Keratinocyte (primary cell): ENCODE measurements around the gene TCP11. TPM values are rescaled to one million over a fixed set of nuclear protein-coding genes. Genes with fewer than 3 reads are reported as not detected.
A peak's percentile ranks its signal among the peaks of the same experiment; 100 is the strongest.

Experiments used
- DNase-seq: peaks from one replicate; pipeline ENCODE4 v3.0.0-alpha.2; 2011; ENCODE audit warnings: low read depth, missing footprints, low spot score
- FAIRE-seq: peaks from 2 replicates; lab custom pipeline; 2011; peaks lifted over from hg19 to GRCh38; lab: Jason Lieb, UNC
- H2AFZ ChIP-seq: 2 replicates; pipeline ENCODE4 v1.6.0; 2012; ENCODE audit warnings: low read length, control low read depth, inconsistent platforms; ENCODE audit not compliant: control insufficient read depth
- H3K27ac ChIP-seq: 2 replicates; pipeline ENCODE4 v1.5.1; 2011; ENCODE audit warnings: low read length; ENCODE audit not compliant: control insufficient read depth, insufficient read depth
- H3K27me3 ChIP-seq: 3 replicates; pipeline ENCODE4 v1.6.0; 2011; ENCODE audit warnings: low read length; ENCODE audit not compliant: control insufficient read depth, insufficient read depth; ENCODE audit errors: extremely low read depth
- H3K36me3 ChIP-seq, 2 experiments: 2 replicates in 1 of 2; 3 replicates in 1 of 2; pipeline ENCODE4 v1.5.1; 2011; ENCODE audit warnings: low read length in 2 of 2, mild to moderate bottlenecking in 1 of 2; ENCODE audit not compliant: control insufficient read depth in 2 of 2, insufficient read depth in 2 of 2; ENCODE audit errors: extremely low read depth in 1 of 2
- H3K4me1 ChIP-seq: 3 replicates; pipeline ENCODE4 v1.5.1; 2011; ENCODE audit warnings: low read length; ENCODE audit not compliant: control insufficient read depth, insufficient read depth; ENCODE audit errors: extremely low read depth
- H3K4me2 ChIP-seq: 3 replicates; pipeline ENCODE4 v1.6.0; 2011; ENCODE audit warnings: low read depth, low read length; ENCODE audit not compliant: control insufficient read depth, insufficient read depth; ENCODE audit errors: extremely low read depth
- H3K4me3 ChIP-seq, 3 experiments: fragments of 200-600 bp in 1 of 3; sonication (generic) in 1 of 3; 2 replicates in 2 of 3; 3 replicates in 1 of 3; pipeline ENCODE4 v1.5.1; 2011 to 2016; ENCODE audit warnings: low read length in 3 of 3, mild to moderate bottlenecking in 3 of 3, control low read depth in 2 of 3, inconsistent platforms in 1 of 3, low read depth in 1 of 3, mixed read lengths in 1 of 3, mixed run types in 1 of 3, moderate library complexity in 1 of 3; ENCODE audit not compliant: control insufficient read depth in 2 of 3, insufficient read depth in 2 of 3; ENCODE audit errors: extremely low read depth in 1 of 3
- H3K79me2 ChIP-seq: 2 replicates; pipeline ENCODE4 v1.6.0; 2012; ENCODE audit warnings: low read length; ENCODE audit not compliant: control insufficient read depth, insufficient read depth
- H3K9ac ChIP-seq: 3 replicates; pipeline ENCODE4 v1.6.0; 2011; ENCODE audit warnings: low read length; ENCODE audit not compliant: control insufficient read depth, insufficient read depth; ENCODE audit errors: extremely low read depth
- H3K9me1 ChIP-seq: 3 replicates; pipeline ENCODE4 v1.6.0; 2011; ENCODE audit warnings: low read length; ENCODE audit not compliant: control insufficient read depth, insufficient read depth; ENCODE audit errors: extremely low read depth
- H3K9me3 ChIP-seq: 2 replicates; pipeline ENCODE4 v1.5.1; 2012; ENCODE audit warnings: low read depth, low read length; ENCODE audit not compliant: control insufficient read depth
- H4K20me1 ChIP-seq: 3 replicates; pipeline ENCODE4 v1.6.0; 2011; ENCODE audit warnings: low read length; ENCODE audit not compliant: control insufficient read depth, insufficient read depth; ENCODE audit errors: extremely low read depth
- EZH2 ChIP-seq: IDR thresholded peaks from one replicate; pipeline ENCODE4 v1.6.1; 2012; ENCODE audit warnings: inconsistent platforms, mild to moderate bottlenecking, low read length, moderate library complexity
- dilution Hi-C: fragments of 300-500 bp; cut with MboI; formaldehyde crosslinking; loops from one replicate; pipeline ENCODE4 v1.7.0; 2020; ENCODE audit warnings: low sequenced_read_pairs; ENCODE audit not compliant: extremely low pct_ligation_motif_present
- polyA minus RNA-seq, 3 experiments: library from RNA; depleted of rRNA, polyadenylated mRNA; stranded (reverse); fragments of >200 nt; gene quantifications; 1 replicate in 1 of 3; 2 replicates in 1 of 3; 3 replicates in 1 of 3; pipeline ENCODE4 v1.2.3, GENCODE V29; 2011
- polyA plus RNA-seq, 5 experiments: library from polyadenylated mRNA; depleted of rRNA in 3 of 5; stranded (reverse) in 3 of 5; stranded (forward) in 1 of 5; unstranded in 1 of 5; fragments of >200 nt; gene quantifications; 1 replicate in 1 of 5; 2 replicates in 3 of 5; 3 replicates in 1 of 5; pipeline versions ENCODE4 v1.2.1 to v1.2.3, GENCODE V29; 2011 to 2012; ENCODE audit warnings: missing spikeins in 2 of 5, low read depth in 1 of 5, low replicate concordance in 1 of 5
- TF ChIP-seq, protein P1 (sequence below), 3 experiments: IDR thresholded peaks in 1 of 3; conservative IDR thresholded peaks in 1 of 3; optimal IDR thresholded peaks in 1 of 3; 2 replicates in 2 of 3; 3 replicates in 1 of 3; pipeline versions ENCODE3 to v1.5.1; 2011; ENCODE audit warnings: low read length in 3 of 3, mild to moderate bottlenecking in 3 of 3, moderate library complexity in 2 of 3, control low read depth in 1 of 3, inconsistent platforms in 1 of 3; ENCODE audit not compliant: insufficient read depth in 2 of 3; ENCODE audit errors: extremely low read depth in 1 of 3

TCP11 gene
- polyA plus RNA-seq (not detected in 3 replicates), polyA minus RNA-seq (not detected in 3 replicates)
- not detected for polyA plus RNA-seq (2011; ENCODE audit: low read depth)
- polyA plus RNA-seq (2011; cell fraction: cytosol; rRNA removed): not detected in 2 replicates
- not detected in 2 replicates for polyA plus RNA-seq (2011; cell fraction: nucleus; rRNA removed)
- polyA plus RNA-seq (2012; ENCODE audit: low replicate concordance): not detected in 2 replicates
- polyA minus RNA-seq (2011; cell fraction: cytosol; rRNA and poly(A)+ RNA removed): not detected
- polyA minus RNA-seq (2011; cell fraction: nucleus; rRNA and poly(A)+ RNA removed): not detected in 2 replicates

DNA sequence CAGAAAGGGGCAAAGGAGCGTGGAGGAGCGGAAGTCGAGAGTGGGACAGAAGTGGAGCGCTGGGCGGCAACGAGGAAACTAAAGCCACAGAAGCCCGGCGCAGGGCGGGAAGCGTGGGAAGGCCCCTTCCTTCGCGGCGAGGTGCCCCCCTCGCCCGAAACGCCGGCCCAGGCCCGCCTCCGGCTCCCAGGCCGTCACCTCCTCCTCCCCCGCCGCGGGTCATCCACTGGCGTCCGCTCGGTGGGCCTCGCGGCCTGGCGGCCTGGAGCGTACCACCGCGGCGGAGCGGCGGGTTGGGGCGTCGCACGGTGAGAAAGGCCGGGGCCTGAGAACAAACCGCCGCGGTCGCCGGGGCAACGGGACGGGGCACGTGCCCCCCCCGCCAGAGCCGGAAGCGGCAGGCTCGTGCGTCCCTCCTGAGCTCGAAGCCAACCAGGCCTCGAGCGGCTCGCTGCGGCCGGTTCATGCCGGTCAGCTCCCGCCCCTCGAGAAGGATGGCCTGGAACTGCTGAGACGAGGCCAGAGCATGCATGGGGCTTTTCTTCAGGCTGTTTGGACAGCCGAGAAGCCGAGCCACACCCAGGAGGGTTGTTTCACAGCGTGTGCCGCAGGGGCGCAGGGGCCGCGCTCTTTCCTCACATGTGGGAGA is at the start of gene TCP11:
Gene TCP11, minus strand, starts transcription at position 333 of the 649 bp plus-strand sequence. CDS start 469 bp downstream, outside the sequence.
- no peaks in the 10 kb centered on the region for H3K27me3 ChIP-seq
- H3K9ac ChIP-seq: no peak within 1 kb of the TSS
- no peak for DNase-seq
- H3K79me2 ChIP-seq: no peaks in the 10 kb centered on the region
- H4K20me1 ChIP-seq: no peaks in the 10 kb centered on the region
- peak within 1 kb of the TSS; percentile 46 for H2AFZ ChIP-seq
- H3K4me2 ChIP-seq: peak within 1 kb of the TSS; percentile 27
- H3K4me3 ChIP-seq: no peak within 1 kb of the TSS
- H3K36me3 ChIP-seq: no peaks in the 10 kb centered on the region
- H3K9me1 ChIP-seq: no peaks in the 10 kb centered on the region
- peaks cover 2% of the 10 kb centered on the region for H3K4me1 ChIP-seq
- TF ChIP-seq, protein P1, sequence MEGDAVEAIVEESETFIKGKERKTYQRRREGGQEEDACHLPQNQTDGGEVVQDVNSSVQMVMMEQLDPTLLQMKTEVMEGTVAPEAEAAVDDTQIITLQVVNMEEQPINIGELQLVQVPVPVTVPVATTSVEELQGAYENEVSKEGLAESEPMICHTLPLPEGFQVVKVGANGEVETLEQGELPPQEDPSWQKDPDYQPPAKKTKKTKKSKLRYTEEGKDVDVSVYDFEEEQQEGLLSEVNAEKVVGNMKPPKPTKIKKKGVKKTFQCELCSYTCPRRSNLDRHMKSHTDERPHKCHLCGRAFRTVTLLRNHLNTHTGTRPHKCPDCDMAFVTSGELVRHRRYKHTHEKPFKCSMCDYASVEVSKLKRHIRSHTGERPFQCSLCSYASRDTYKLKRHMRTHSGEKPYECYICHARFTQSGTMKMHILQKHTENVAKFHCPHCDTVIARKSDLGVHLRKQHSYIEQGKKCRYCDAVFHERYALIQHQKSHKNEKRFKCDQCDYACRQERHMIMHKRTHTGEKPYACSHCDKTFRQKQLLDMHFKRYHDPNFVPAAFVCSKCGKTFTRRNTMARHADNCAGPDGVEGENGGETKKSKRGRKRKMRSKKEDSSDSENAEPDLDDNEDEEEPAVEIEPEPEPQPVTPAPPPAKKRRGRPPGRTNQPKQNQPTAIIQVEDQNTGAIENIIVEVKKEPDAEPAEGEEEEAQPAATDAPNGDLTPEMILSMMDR (optimal IDR thresholded peaks at IDR 0.05 in 1 of 3, IDR thresholded peaks at IDR 0.05 in 1 of 3, conservative IDR thresholded peaks at IDR 0.05 in 1 of 3; ENCODE audit: extremely low read depth in 1 of 3, insufficient read depth in 2 of 3, low read length in 3 of 3): no peak
- TF ChIP-seq EZH2: no peak
- FAIRE-seq: no peak
- dilution Hi-C loops: no loop called here
- no peaks in the 10 kb centered on the region for H3K9me3 ChIP-seq
- no peak within 1 kb of the TSS for H3K27ac ChIP-seq

DNA sequence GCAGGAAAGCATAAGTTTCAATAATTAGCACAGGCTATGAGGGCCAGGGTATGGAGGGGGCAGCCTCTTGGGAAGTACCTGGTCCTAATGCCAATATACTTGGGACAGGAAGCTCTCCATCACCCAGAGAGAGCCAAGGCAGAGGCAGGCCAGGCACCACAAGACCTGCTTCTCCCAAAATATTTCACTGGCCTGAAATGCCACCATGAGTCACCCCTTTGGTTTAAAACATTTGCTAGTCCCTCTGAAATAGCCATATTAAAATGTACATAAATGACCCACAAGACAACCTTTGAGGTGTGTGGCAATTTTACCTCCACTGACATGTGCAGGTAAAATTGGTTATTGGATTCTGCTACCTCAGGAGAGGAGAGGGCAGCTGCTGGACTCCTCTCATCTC is 49.2 kb upstream of the TCP11 start:
- Histone ChIP-seq H3K9me1 (no peaks in the 10 kb centered on the region), H3K27ac (no peak overlapping the region), H2AFZ (no peak overlapping the region), H3K4me3 (no peak overlapping the region), H3K9ac (no peak overlapping the region), H3K4me1 (no peaks in the 10 kb centered on the region), H3K4me2 (no peak overlapping the region), H3K79me2 (no peaks in the 10 kb centered on the region), H3K27me3 (peaks cover 3% of the 10 kb centered on the region), H3K9me3 (no peaks in the 10 kb centered on the region), H3K36me3 (no peaks in the 10 kb centered on the region), H4K20me1 (no peaks in the 10 kb centered on the region)
- dilution Hi-C loops: no loop called here
- TF ChIP-seq, protein P1 (optimal IDR thresholded peaks at IDR 0.05 in 1 of 3, IDR thresholded peaks at IDR 0.05 in 1 of 3, conservative IDR thresholded peaks at IDR 0.05 in 1 of 3; ENCODE audit: extremely low read depth in 1 of 3, insufficient read depth in 2 of 3, low read length in 3 of 3): no peak
- TF ChIP-seq EZH2: no peak
- FAIRE-seq (no peak), DNase-seq (no peak)
